ENCODE measurements around the gene PILRA. TPM values are rescaled to one million over a fixed set of nuclear protein-coding genes. Genes with fewer than 3 reads are reported as not detected.

PILRA gene
- polyA plus RNA-seq, 1 of the 3 experiments (the other 2 are of a cell fraction): 0.89 TPM

DNA sequence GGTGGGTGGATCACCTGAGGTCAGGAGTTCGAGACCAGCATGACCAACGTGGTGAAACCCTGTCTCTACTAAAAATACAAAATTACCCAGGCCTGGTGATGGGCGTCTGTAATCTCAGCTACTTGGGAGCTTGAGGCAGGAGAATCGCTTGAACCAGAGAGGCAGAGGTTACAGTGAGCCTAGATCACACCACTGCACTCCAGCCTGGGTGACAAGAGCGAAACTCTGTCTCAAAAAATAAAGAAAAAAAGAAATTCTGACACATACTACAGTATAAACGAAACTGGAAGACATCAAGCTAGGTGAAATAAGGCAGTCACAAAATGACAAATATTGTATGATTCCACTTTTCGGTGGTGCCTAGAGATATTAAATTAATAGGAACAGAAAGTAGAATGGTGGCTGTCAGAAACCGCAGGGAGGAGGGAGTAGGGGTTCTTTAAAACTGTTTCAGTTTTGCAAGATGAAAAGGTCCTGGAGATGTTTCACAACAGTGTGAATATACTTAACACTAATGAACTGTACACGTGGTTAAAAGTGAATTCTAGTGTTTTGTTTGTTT lies 23.2 kb downstream of the PILRA start:
- no peaks in the 10 kb centered on the region for H3K36me3 ChIP-seq (replicated peaks in 1 of 2; ENCODE audit: control insufficient read depth in 1 of 2, insufficient read depth in 2 of 2, low read length in 1 of 2)
- H3K79me2 ChIP-seq (ENCODE audit: insufficient read depth): no peaks in the 10 kb centered on the region
- no peaks in the 10 kb centered on the region; the same call in 1 of the 2 replicates for H3K27me3 ChIP-seq (ENCODE audit: insufficient read depth)
- H3K9ac ChIP-seq: no peak overlapping the region
- no peak overlapping the region for H2AFZ ChIP-seq (ENCODE audit: low read depth)
- no peaks in the 10 kb centered on the region for H4K20me1 ChIP-seq (ENCODE audit: insufficient read depth)
- no peaks in the 10 kb centered on the region for H3K4me1 ChIP-seq (ENCODE audit: control insufficient read depth in 1 of 2, insufficient read depth in 2 of 2, low read depth in 1 of 2, low read length in 1 of 2)
- WGBS (ENCODE audit: low lambda C conversion rate): 62% methylated on average over 9 of the region's 9 CpGs
- H3K27ac ChIP-seq (ENCODE audit: low read depth in 2 of 2, low read length in 1 of 2): no peak overlapping the region
- H3F3A ChIP-seq (replicated peaks; ENCODE audit: insufficient read depth): no peaks in the 10 kb centered on the region
- TF ChIP-seq CHD2 (IDR thresholded peaks at IDR 0.05; ENCODE audit: low read length, partially characterized antibody): no peak
- TF ChIP-seq NFIC (IDR thresholded peaks at IDR 0.05; ENCODE audit: borderline replicate concordance): no peak
- TF ChIP-seq POLR2AphosphoS5 (IDR thresholded peaks at IDR 0.05; ENCODE audit: low read depth, low read length): no peak
- TF ChIP-seq FOXM1 (IDR thresholded peaks at IDR 0.05; ENCODE audit: low read depth): no peak
- TF ChIP-seq TEAD4 (IDR thresholded peaks at IDR 0.05; ENCODE audit: borderline replicate concordance, insufficient read depth): no peak
- TF ChIP-seq, protein P1, sequence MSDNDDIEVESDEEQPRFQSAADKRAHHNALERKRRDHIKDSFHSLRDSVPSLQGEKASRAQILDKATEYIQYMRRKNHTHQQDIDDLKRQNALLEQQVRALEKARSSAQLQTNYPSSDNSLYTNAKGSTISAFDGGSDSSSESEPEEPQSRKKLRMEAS (IDR thresholded peaks at IDR 0.05; ENCODE audit: low read depth): no peak
- TF ChIP-seq GABPA (IDR thresholded peaks at IDR 0.05; ENCODE audit: low read depth): no peak
- no peak for TF ChIP-seq MXI1 (IDR thresholded peaks at IDR 0.05; ENCODE audit: low read depth, low read length)
- TF ChIP-seq, protein P2, sequence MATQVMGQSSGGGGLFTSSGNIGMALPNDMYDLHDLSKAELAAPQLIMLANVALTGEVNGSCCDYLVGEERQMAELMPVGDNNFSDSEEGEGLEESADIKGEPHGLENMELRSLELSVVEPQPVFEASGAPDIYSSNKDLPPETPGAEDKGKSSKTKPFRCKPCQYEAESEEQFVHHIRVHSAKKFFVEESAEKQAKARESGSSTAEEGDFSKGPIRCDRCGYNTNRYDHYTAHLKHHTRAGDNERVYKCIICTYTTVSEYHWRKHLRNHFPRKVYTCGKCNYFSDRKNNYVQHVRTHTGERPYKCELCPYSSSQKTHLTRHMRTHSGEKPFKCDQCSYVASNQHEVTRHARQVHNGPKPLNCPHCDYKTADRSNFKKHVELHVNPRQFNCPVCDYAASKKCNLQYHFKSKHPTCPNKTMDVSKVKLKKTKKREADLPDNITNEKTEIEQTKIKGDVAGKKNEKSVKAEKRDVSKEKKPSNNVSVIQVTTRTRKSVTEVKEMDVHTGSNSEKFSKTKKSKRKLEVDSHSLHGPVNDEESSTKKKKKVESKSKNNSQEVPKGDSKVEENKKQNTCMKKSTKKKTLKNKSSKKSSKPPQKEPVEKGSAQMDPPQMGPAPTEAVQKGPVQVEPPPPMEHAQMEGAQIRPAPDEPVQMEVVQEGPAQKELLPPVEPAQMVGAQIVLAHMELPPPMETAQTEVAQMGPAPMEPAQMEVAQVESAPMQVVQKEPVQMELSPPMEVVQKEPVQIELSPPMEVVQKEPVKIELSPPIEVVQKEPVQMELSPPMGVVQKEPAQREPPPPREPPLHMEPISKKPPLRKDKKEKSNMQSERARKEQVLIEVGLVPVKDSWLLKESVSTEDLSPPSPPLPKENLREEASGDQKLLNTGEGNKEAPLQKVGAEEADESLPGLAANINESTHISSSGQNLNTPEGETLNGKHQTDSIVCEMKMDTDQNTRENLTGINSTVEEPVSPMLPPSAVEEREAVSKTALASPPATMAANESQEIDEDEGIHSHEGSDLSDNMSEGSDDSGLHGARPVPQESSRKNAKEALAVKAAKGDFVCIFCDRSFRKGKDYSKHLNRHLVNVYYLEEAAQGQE (IDR thresholded peaks at IDR 0.05; ENCODE audit: low read depth, low read length): no peak
- TF ChIP-seq FOXJ3 (CRISPR knock-in tag; IDR thresholded peaks at IDR 0.05): no peak
- TF ChIP-seq RCOR1 (IDR thresholded peaks at IDR 0.05; ENCODE audit: low read length): no peak
- H3K9me3 ChIP-seq: no peaks in the 10 kb centered on the region
- H3K4me2 ChIP-seq: no peak overlapping the region
- H3K4me3 ChIP-seq (ENCODE audit: low read depth in 2 of 2, low read length in 1 of 2): no peak overlapping the region
- H3K9me2 ChIP-seq: no peaks in the 10 kb centered on the region
- ChIA-PET CTCF (interaction anchor here (0.6 to 3.9 kb wide), 3 partner anchors 11 to 163 kb away, joined by 3 to 33 read pairs (median 3); no protein-coding TSS in a partner anchor), POLR2A (no interaction called here)
- DNase-seq: no peak

DNA sequence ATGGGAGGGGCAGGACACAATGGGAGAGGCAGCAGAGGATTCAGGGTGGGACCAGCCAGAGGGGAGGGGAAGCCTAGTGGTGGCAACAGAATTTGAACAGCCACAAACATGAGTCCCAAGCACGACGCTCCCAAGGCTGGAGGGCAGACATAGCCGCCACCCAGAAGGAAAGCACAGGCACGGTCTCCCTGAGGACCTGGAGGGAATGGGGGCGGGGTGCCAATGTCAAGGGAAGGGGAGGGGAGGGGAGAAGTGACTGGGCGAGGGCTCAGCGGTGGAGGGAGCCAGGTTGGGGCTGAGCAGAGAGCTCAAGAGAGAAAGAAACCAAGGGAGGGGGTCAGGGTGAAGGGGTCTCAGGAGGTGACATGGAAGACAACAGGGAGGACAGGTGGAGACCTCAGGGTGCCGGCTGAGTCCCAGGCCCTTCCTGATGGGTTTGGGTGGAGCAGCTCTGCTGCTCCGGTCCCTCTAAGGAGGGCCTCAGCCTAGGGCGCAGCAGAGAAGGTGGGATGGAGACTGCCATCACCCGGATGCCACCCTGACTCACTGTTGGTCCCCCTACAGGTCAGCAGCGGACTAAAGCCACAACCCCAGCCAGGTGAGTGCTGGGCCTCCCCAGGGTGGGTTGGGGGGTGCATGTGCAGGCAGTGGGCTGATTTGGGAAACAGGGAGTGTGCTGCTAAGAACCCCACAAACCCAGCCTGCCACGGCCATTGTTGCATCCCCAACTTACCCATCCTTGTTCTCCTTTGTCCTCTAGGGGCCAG lies 24.2 kb downstream of the PILRA start:
- Histone ChIP-seq H3K9me2 (no peaks in the 10 kb centered on the region), H2AFZ (ENCODE audit: low read depth) (no peak overlapping the region), H3K36me3 (replicated peaks in 1 of 2; ENCODE audit: control insufficient read depth in 1 of 2, insufficient read depth in 2 of 2, low read length in 1 of 2) (no peaks in the 10 kb centered on the region), H3F3A (replicated peaks; ENCODE audit: insufficient read depth) (no peaks in the 10 kb centered on the region), H3K79me2 (ENCODE audit: insufficient read depth) (no peaks in the 10 kb centered on the region), H3K4me1 (ENCODE audit: control insufficient read depth in 1 of 2, insufficient read depth in 2 of 2, low read depth in 1 of 2, low read length in 1 of 2) (peaks cover 0 to 5% of the 10 kb centered on the region in 2 experiments; a peak in 1 of 4 replicates), H3K9me3 (no peaks in the 10 kb centered on the region), H3K4me3 (ENCODE audit: low read depth in 2 of 2, low read length in 1 of 2) (no peak overlapping the region), H3K4me2 (no peak overlapping the region), H4K20me1 (ENCODE audit: insufficient read depth) (no peaks in the 10 kb centered on the region), H3K27me3 (ENCODE audit: insufficient read depth) (no peaks in the 10 kb centered on the region; the same call in 1 of the 2 replicates), H3K9ac (no peak overlapping the region), H3K27ac (ENCODE audit: low read depth in 2 of 2, low read length in 1 of 2) (no peak overlapping the region)
- POLR2A ChIA-PET: no interaction called here
- WGBS (ENCODE audit: low lambda C conversion rate): 75% methylated on average over 13 of the region's 13 CpGs
- DNase-seq: no peak
- CTCF ChIA-PET: interaction anchor here (1.0 to 3.9 kb wide), 2 partner anchors 10 to 31 kb away, joined by 3 to 33 read pairs; no protein-coding TSS in a partner anchor
- TF ChIP-seq NFIC (IDR thresholded peaks at IDR 0.05; ENCODE audit: borderline replicate concordance): no peak
- no peak for TF ChIP-seq YY1 (IDR thresholded peaks at IDR 0.05; ENCODE audit: low read depth)
- TF ChIP-seq, protein P3, sequence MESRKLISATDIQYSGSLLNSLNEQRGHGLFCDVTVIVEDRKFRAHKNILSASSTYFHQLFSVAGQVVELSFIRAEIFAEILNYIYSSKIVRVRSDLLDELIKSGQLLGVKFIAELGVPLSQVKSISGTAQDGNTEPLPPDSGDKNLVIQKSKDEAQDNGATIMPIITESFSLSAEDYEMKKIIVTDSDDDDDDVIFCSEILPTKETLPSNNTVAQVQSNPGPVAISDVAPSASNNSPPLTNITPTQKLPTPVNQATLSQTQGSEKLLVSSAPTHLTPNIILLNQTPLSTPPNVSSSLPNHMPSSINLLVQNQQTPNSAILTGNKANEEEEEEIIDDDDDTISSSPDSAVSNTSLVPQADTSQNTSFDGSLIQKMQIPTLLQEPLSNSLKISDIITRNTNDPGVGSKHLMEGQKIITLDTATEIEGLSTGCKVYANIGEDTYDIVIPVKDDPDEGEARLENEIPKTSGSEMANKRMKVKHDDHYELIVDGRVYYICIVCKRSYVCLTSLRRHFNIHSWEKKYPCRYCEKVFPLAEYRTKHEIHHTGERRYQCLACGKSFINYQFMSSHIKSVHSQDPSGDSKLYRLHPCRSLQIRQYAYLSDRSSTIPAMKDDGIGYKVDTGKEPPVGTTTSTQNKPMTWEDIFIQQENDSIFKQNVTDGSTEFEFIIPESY (IDR thresholded peaks at IDR 0.05; ENCODE audit: borderline replicate concordance, low read depth): no peak
- TF ChIP-seq RAD21 (IDR thresholded peaks at IDR 0.05; ENCODE audit: low read length): no peak
- no peak for TF ChIP-seq GATA2 (CRISPR knock-in tag; IDR thresholded peaks at IDR 0.05)
- no peak for TF ChIP-seq TEAD4 (IDR thresholded peaks at IDR 0.05; ENCODE audit: borderline replicate concordance, insufficient read depth)
- no peak for TF ChIP-seq TAF1 (IDR thresholded peaks at IDR 0.05; ENCODE audit: borderline replicate concordance, low read depth, low read length)
- no peak for TF ChIP-seq FOXM1 (IDR thresholded peaks at IDR 0.05; ENCODE audit: low read depth)
- no peak for TF ChIP-seq RFX5 (IDR thresholded peaks at IDR 0.05; ENCODE audit: low read length)
- no peak for TF ChIP-seq SMC3 (IDR thresholded peaks at IDR 0.05; ENCODE audit: low read depth, low read length)
- TF ChIP-seq SIN3A (IDR thresholded peaks at IDR 0.05; ENCODE audit: borderline replicate concordance, low read depth, low read length): no peak
- TF ChIP-seq, protein P4, sequence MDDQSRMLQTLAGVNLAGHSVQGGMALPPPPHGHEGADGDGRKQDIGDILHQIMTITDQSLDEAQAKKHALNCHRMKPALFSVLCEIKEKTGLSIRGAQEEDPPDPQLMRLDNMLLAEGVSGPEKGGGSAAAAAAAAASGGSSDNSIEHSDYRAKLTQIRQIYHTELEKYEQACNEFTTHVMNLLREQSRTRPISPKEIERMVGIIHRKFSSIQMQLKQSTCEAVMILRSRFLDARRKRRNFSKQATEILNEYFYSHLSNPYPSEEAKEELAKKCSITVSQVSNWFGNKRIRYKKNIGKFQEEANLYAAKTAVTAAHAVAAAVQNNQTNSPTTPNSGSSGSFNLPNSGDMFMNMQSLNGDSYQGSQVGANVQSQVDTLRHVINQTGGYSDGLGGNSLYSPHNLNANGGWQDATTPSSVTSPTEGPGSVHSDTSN (IDR thresholded peaks at IDR 0.05): no peak

All from SK-N-SH (cell line).